NT2/D1 (cell line): ENCODE data around the gene BMERB1.

Experiments
- YY1 ChIP-seq: IDR thresholded peaks from 2 replicates; pipeline ENCODE4 v1.6.1; 2011; ENCODE audit not compliant: insufficient read length, insufficient read depth
- ZNF274 ChIP-seq: IDR thresholded peaks from 2 replicates; pipeline ENCODE4 v1.6.1; 2011; ENCODE audit warnings: mild to moderate bottlenecking, low read depth, low read length

- TF ChIP-seq ZNF274 (no peak), YY1 (no peak)
Observed at GRCh38 chr16:15576960-15577958, 142.9 kb downstream of the BMERB1 start.
